ENCODE results near the gene MPST.

Gene MPST

DNA sequence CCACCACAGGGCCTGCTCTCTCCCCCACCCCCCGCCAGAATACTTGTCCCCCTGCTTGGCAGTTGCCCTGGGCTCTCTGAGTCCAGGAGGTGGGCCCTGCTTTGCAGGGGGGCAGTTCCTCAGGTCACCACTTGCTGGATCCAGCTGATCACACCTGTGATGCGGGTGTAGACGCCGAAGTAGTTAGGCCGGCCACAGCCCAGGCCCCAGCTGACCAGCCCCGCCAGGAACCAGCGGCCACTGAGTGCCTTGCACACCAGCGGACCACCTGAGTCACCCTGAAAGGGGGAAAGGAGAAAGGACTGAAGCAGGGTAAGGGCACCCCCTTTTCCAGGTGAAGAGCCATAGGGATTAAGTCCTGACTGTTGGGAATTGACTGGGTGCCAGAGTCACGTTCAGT lies 46.4 kb downstream of the MPST start:
- no peak for DNase-seq
- TF ChIP-seq, protein P1, sequence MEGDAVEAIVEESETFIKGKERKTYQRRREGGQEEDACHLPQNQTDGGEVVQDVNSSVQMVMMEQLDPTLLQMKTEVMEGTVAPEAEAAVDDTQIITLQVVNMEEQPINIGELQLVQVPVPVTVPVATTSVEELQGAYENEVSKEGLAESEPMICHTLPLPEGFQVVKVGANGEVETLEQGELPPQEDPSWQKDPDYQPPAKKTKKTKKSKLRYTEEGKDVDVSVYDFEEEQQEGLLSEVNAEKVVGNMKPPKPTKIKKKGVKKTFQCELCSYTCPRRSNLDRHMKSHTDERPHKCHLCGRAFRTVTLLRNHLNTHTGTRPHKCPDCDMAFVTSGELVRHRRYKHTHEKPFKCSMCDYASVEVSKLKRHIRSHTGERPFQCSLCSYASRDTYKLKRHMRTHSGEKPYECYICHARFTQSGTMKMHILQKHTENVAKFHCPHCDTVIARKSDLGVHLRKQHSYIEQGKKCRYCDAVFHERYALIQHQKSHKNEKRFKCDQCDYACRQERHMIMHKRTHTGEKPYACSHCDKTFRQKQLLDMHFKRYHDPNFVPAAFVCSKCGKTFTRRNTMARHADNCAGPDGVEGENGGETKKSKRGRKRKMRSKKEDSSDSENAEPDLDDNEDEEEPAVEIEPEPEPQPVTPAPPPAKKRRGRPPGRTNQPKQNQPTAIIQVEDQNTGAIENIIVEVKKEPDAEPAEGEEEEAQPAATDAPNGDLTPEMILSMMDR (IDR thresholded peaks at IDR 0.05; ENCODE audit: low read depth, low read length): no peak
- H3K4me3 ChIP-seq (ENCODE audit: low read depth, low read length): no peak overlapping the region
- H3K9me3 ChIP-seq (ENCODE audit: severe bottlenecking): no peaks in the 10 kb centered on the region
- no peaks in the 10 kb centered on the region for H3K27me3 ChIP-seq (ENCODE audit: insufficient read depth, low read depth, severe bottlenecking)
- no peak overlapping the region for H3K27ac ChIP-seq
- peaks cover 11% of the 10 kb centered on the region for H3K36me3 ChIP-seq

DNA sequence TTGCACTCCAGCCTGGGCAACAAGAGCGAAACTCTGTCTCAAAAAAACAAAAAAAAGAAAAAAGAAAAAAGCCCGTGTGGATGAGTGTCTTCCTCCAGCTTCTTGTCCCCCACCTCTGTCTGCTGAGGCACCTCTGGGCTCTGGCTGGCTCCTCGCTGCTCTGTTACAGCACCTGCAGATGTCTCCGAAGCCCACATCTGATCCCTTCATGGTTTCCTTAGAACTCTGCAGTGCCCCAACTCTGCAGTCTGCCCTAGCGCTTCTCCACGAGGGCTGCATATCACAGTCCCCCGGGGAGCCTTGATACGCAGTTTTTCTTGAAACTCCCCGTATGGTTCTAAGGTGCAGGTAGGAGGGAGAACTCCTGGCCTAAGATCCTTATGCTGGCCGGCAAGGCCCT lies 47.9 kb downstream of the MPST start:
- Histone ChIP-seq H3K36me3 (no peaks in the 10 kb centered on the region), H3K27me3 (ENCODE audit: insufficient read depth, low read depth, severe bottlenecking) (peaks cover 2% of the 10 kb centered on the region), H3K4me3 (ENCODE audit: low read depth, low read length) (no peak overlapping the region), H3K9me3 (ENCODE audit: severe bottlenecking) (no peaks in the 10 kb centered on the region), H3K27ac (no peak overlapping the region)
- DNase-seq: no peak
- TF ChIP-seq, protein P1 (IDR thresholded peaks at IDR 0.05; ENCODE audit: low read depth, low read length): no peak

DNA sequence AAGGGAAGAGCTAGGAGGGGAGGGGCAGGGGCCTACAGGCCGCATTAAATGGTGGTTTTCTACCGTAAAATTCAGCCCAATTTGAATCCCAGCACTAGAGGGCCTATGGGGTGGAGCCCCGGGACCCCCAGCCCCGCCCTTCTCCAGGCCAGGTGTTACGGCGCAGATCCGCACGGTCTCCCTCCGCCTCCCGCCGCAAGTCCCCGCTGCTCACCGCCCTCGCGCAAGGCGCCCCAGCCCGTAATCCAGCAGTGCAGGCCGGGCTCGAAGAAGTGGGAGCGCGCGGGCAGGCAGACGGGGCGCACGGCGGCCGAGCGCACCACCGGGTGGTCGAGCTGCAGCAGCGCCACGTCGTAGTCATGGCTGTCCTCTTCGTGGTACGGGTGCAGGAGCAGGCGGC lies 49.3 kb downstream of the MPST start:
- Histone ChIP-seq H3K36me3 (no peaks in the 10 kb centered on the region), H3K27ac (no peak overlapping the region), H3K27me3 (ENCODE audit: insufficient read depth, low read depth, severe bottlenecking) (peaks cover 2% of the 10 kb centered on the region), H3K4me3 (ENCODE audit: low read depth, low read length) (no peak overlapping the region), H3K9me3 (ENCODE audit: severe bottlenecking) (no peaks in the 10 kb centered on the region)
- DNase-seq: no peak
- TF ChIP-seq, protein P1 (IDR thresholded peaks at IDR 0.05; ENCODE audit: low read depth, low read length): no peak

DNA sequence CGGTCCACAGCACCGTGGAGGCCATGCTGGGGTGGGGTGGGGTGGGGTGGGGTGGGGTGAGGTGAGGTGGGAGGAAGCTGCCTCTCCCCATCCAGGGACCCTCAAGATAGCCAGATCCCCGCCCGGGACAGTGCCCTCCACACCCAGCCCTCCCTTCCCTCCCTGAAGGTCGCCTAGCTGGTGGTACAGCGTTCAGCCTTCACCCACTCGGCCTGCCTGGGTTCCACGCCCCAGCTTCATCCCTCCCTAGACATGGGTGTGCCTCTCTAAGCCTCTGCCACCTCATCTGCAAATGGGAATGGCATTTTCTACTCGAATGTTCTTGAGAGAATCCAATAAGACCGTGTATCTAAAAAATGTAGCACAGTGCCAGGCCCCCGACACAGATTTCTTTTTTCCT lies 49.8 kb downstream of the MPST start:
- no peak overlapping the region for H3K27ac ChIP-seq
- H3K36me3 ChIP-seq: no peaks in the 10 kb centered on the region
- peaks cover 2% of the 10 kb centered on the region for H3K27me3 ChIP-seq (ENCODE audit: insufficient read depth, low read depth, severe bottlenecking)
- no peaks in the 10 kb centered on the region for H3K9me3 ChIP-seq (ENCODE audit: severe bottlenecking)
- DNase-seq: no peak
- no peak overlapping the region for H3K4me3 ChIP-seq (ENCODE audit: low read depth, low read length)
- TF ChIP-seq, protein P1 (IDR thresholded peaks at IDR 0.05; ENCODE audit: low read depth, low read length): no peak

DNA sequence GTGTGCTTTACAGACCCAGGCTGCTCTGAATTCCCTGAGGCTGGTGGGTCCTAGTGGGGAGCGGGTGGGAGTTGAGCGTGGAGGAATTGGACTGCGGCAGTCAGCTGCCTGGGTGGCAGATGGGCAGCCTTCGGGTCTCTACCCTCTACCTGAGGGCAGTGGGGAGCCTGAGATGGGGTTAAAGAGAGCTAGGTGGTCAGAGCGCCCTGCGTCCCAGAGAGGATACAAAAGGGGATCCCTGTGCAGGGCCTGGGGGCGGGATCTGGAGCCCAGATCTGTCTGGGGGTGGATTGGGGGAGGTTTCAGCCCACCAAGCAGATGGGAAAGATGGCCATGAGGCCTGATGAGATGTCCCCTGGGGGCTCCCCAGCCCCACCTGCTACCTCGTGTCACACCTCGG lies 50.2 kb downstream of the MPST start:
- H3K36me3 ChIP-seq: no peaks in the 10 kb centered on the region
- no peak overlapping the region for H3K4me3 ChIP-seq (ENCODE audit: low read depth, low read length)
- H3K27ac ChIP-seq: no peak overlapping the region
- peaks cover 2% of the 10 kb centered on the region for H3K27me3 ChIP-seq (ENCODE audit: insufficient read depth, low read depth, severe bottlenecking)
- no peak for DNase-seq
- no peaks in the 10 kb centered on the region for H3K9me3 ChIP-seq (ENCODE audit: severe bottlenecking)
- TF ChIP-seq, protein P1 (IDR thresholded peaks at IDR 0.05; ENCODE audit: low read depth, low read length): no peak

DNA sequence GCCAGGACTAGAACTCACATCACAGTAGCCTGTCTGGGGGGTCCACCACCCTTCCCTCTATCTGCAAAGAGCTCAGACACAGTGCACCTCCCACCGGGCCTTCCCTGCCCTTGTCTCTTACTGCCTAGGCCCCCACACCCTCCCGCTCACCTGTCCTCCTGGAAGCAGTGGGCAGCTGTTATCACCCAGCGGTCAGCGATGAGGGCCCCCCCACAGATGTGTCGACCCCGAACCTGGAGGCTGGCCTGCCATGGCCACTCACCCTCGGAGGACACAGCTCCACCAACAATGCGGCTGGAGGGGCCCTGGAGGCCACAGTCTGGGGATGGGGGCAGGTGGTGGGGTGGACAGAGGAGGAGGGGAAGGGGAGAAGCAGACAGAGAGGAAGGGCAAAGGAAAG lies 50.8 kb downstream of the MPST start:
- H3K9me3 ChIP-seq (ENCODE audit: severe bottlenecking): no peaks in the 10 kb centered on the region
- TF ChIP-seq, protein P1 (IDR thresholded peaks at IDR 0.05; ENCODE audit: low read depth, low read length): no peak

More for the DNA sequence above, 50.8 kb downstream of the MPST start:
- no peak for DNase-seq
- Histone ChIP-seq H3K4me3 (ENCODE audit: low read depth, low read length) (no peak overlapping the region), H3K27me3 (ENCODE audit: insufficient read depth, low read depth, severe bottlenecking) (peaks cover 2% of the 10 kb centered on the region), H3K27ac (no peak overlapping the region), H3K36me3 (no peaks in the 10 kb centered on the region)

Data from WERI-Rb-1 (cell line).